GM12874 (cell line): ENCODE results near the gene PHF1.

Source experiments
- TF ChIP-seq, protein P1 (sequence below): IDR thresholded peaks from 2 replicates; pipeline ENCODE4 v1.5.1; 2011; ENCODE audit warnings: low read depth, mild to moderate bottlenecking, control low read depth, low read length, moderate library complexity; ENCODE audit not compliant: insufficient read depth

PHF1 gene

DNA sequence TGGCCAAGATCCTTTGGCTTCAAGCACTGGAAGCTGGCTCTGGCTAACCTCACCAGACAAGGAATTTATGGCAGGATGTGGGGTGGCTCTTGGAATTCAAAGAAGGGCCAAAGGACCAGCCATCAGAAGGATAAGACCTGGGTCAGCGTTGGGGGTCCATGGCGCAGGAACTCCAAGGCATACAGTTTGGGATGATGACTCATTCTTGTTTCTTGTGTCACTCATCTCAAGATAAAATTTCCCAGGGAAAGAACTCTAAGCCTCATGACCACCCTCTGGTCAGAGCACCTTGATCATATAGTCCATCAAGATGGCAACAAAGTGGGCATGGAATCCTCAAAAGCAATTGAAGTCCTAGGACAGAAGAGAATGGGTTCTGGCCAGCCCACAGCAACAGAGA is 48.4 kb downstream of the PHF1 start:
- TF ChIP-seq, protein P1, sequence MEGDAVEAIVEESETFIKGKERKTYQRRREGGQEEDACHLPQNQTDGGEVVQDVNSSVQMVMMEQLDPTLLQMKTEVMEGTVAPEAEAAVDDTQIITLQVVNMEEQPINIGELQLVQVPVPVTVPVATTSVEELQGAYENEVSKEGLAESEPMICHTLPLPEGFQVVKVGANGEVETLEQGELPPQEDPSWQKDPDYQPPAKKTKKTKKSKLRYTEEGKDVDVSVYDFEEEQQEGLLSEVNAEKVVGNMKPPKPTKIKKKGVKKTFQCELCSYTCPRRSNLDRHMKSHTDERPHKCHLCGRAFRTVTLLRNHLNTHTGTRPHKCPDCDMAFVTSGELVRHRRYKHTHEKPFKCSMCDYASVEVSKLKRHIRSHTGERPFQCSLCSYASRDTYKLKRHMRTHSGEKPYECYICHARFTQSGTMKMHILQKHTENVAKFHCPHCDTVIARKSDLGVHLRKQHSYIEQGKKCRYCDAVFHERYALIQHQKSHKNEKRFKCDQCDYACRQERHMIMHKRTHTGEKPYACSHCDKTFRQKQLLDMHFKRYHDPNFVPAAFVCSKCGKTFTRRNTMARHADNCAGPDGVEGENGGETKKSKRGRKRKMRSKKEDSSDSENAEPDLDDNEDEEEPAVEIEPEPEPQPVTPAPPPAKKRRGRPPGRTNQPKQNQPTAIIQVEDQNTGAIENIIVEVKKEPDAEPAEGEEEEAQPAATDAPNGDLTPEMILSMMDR, result no peak
